H9 (cell line): Measurements from ENCODE around the gene CDH26. TPM values are rescaled to one million over a fixed set of nuclear protein-coding genes. Genes with fewer than 3 reads are reported as not detected.

Experiments
- DNase-seq: peaks from one replicate; pipeline ENCODE4 v3.0.0-alpha.2; 2017
- H2AFZ ChIP-seq: one replicate; pipeline ENCODE4 v1.6.1; 2013; ENCODE audit warnings: mild to moderate bottlenecking, low read length, control low read depth, moderate library complexity
- H2AK5ac ChIP-seq: 2 replicates; pipeline ENCODE4 v1.6.1; 2013; ENCODE audit warnings: low read length, control low read depth, mixed read lengths; ENCODE audit not compliant: insufficient read length
- H2BK120ac ChIP-seq: one replicate; pipeline ENCODE4 v1.6.1; 2013; ENCODE audit warnings: low read depth, mild to moderate bottlenecking, low read length, control low read depth, inconsistent platforms; ENCODE audit not compliant: poor library complexity, severe bottlenecking
- H2BK12ac ChIP-seq: 2 replicates; pipeline ENCODE4 v1.6.1; 2013; ENCODE audit warnings: low read length, control low read depth, mixed read lengths, low read depth; ENCODE audit not compliant: insufficient read length
- H2BK15ac ChIP-seq: 2 replicates; pipeline ENCODE4 v1.6.1; 2013; ENCODE audit warnings: low read depth, low read length, control low read depth
- H2BK20ac ChIP-seq: one replicate; pipeline ENCODE4 v1.6.1; 2013; ENCODE audit warnings: low read depth, mild to moderate bottlenecking, low read length, control low read depth, inconsistent platforms; ENCODE audit not compliant: poor library complexity, severe bottlenecking
- H2BK5ac ChIP-seq: 2 replicates; pipeline ENCODE4 v1.6.1; 2013; ENCODE audit warnings: low read length, control low read depth, mixed read lengths; ENCODE audit not compliant: insufficient read length
- H3K14ac ChIP-seq: 2 replicates; pipeline ENCODE4 v1.6.1; 2013; ENCODE audit warnings: low read length, control low read depth; ENCODE audit not compliant: insufficient read depth
- H3K18ac ChIP-seq: 2 replicates; pipeline ENCODE4 v1.6.1; 2013; ENCODE audit warnings: low read depth, mild to moderate bottlenecking, mixed read lengths, low read length, control low read depth; ENCODE audit not compliant: insufficient read length
- H3K23ac ChIP-seq: 2 replicates; pipeline ENCODE4 v1.6.1; 2013; ENCODE audit warnings: low read length, control low read depth, mixed read lengths, low read depth; ENCODE audit not compliant: insufficient read length
- H3K23me2 ChIP-seq: 2 replicates; pipeline ENCODE4 v1.6.1; 2013; ENCODE audit warnings: low read depth, mild to moderate bottlenecking, mixed read lengths, low read length, control low read depth; ENCODE audit not compliant: insufficient read length, poor library complexity, severe bottlenecking
- H3K27ac ChIP-seq: 2 replicates; pipeline ENCODE4 v1.5.1; 2013; ENCODE audit warnings: low read length, control low read depth, mixed read lengths, low read depth; ENCODE audit not compliant: insufficient read length
- H3K27me3 ChIP-seq: 2 replicates; pipeline ENCODE4 v1.6.1; 2013; ENCODE audit warnings: low read length, control low read depth, inconsistent platforms; ENCODE audit not compliant: insufficient read depth
- H3K4ac ChIP-seq: 2 replicates; pipeline ENCODE4 v1.6.1; 2013; ENCODE audit warnings: low read depth, mild to moderate bottlenecking, control low read depth, inconsistent platforms, low read length, moderate library complexity
- H3K4me1 ChIP-seq: 2 replicates; pipeline ENCODE4 v1.6.1; 2013; ENCODE audit warnings: low read length, control low read depth, inconsistent platforms; ENCODE audit not compliant: insufficient read depth
- H3K4me2 ChIP-seq: 2 replicates; pipeline ENCODE4 v1.6.1; 2013; ENCODE audit warnings: low read length, control low read depth, mixed read lengths; ENCODE audit not compliant: insufficient read length, insufficient read depth
- H3K56ac ChIP-seq: 2 replicates; pipeline ENCODE4 v1.6.1; 2013; ENCODE audit warnings: low read depth, mild to moderate bottlenecking, mixed read lengths, low read length, control low read depth; ENCODE audit not compliant: insufficient read length
- H3K79me1 ChIP-seq: 2 replicates; pipeline ENCODE4 v1.6.1; 2013; ENCODE audit warnings: low read depth, mild to moderate bottlenecking, moderate library complexity, low read length, control low read depth, inconsistent platforms; ENCODE audit not compliant: insufficient read depth, poor library complexity, severe bottlenecking
- H3K79me2 ChIP-seq: 2 replicates; pipeline ENCODE4 v1.6.1; 2013; ENCODE audit warnings: low read length, control low read depth, inconsistent platforms; ENCODE audit not compliant: insufficient read depth
- H3K9ac ChIP-seq: 2 replicates; pipeline ENCODE4 v1.6.1; 2013; ENCODE audit warnings: low read length, control low read depth, mixed read lengths; ENCODE audit not compliant: insufficient read length; ENCODE audit errors: extremely low read depth
- H3K9me3 ChIP-seq: one replicate; pipeline ENCODE4 v1.6.1; 2013; ENCODE audit warnings: low read depth, low read length, inconsistent platforms; ENCODE audit not compliant: control insufficient read depth
- H3T11ph ChIP-seq: one replicate; pipeline ENCODE4 v1.6.1; 2013; ENCODE audit warnings: mild to moderate bottlenecking, low read length, control low read depth, inconsistent platforms
- H4K20me1 ChIP-seq: one replicate; pipeline ENCODE4 v1.6.1; 2013; ENCODE audit not compliant: control insufficient read depth, insufficient read length, insufficient read depth
- H4K5ac ChIP-seq: 2 replicates; pipeline ENCODE4 v1.6.1; 2013; ENCODE audit warnings: low read depth, mild to moderate bottlenecking, mixed read lengths, low read length, control low read depth; ENCODE audit not compliant: insufficient read length
- H4K8ac ChIP-seq: replicated peaks from 2 replicates; pipeline ENCODE4 v1.6.1; 2013; ENCODE audit warnings: low read length, control low read depth, mixed read lengths, low read depth; ENCODE audit not compliant: insufficient read length
- H4K91ac ChIP-seq: 2 replicates; pipeline ENCODE4 v1.6.1; 2013; ENCODE audit warnings: low read depth, mild to moderate bottlenecking, moderate library complexity, mixed read lengths, low read length, control low read depth; ENCODE audit not compliant: insufficient read length
- H3K27ac Mint-ChIP-seq, 3 experiments: 2 replicates in 2 of 3; 3 replicates in 1 of 3; pipeline ENCODE4 v1.8.0; 2020 to 2021; ENCODE audit warnings: mixed read lengths in 3 of 3, mild to moderate bottlenecking in 1 of 3, moderate library complexity in 1 of 3
- H3K27me3 Mint-ChIP-seq: 2 replicates; pipeline ENCODE4 v1.8.0; 2021; ENCODE audit warnings: low read depth, mild to moderate bottlenecking, moderate library complexity, mixed read lengths
- H3K36me3 Mint-ChIP-seq, 3 experiments: 2 replicates in 2 of 3; 3 replicates in 1 of 3; pipeline ENCODE4 v1.8.0; 2020 to 2021; ENCODE audit warnings: low read depth in 3 of 3, mixed read lengths in 3 of 3; ENCODE audit not compliant: insufficient read depth in 1 of 3
- H3K4me1 Mint-ChIP-seq, 2 experiments: 2 replicates each; pipeline ENCODE4 v1.8.0; 2020; ENCODE audit warnings: mixed read lengths in 2 of 2
- H3K4me3 Mint-ChIP-seq, 2 experiments: 2 replicates in 1 of 2; 3 replicates in 1 of 2; pipeline ENCODE4 v1.8.0; 2020 to 2021; ENCODE audit warnings: mild to moderate bottlenecking in 2 of 2, mixed read lengths in 2 of 2, moderate library complexity in 1 of 2
- H3K9me3 Mint-ChIP-seq, 2 experiments: 2 replicates in 1 of 2; 3 replicates in 1 of 2; pipeline ENCODE4 v1.8.0; 2020; ENCODE audit warnings: mild to moderate bottlenecking in 2 of 2, mixed read lengths in 2 of 2, moderate library complexity in 1 of 2
- CTCF ChIP-seq: fragments of 200-600 bp; sonication (generic); conservative IDR thresholded peaks from 3 replicates; pipeline ENCODE4 v1.8.0; 2021; ENCODE audit warnings: antibody characterized with exemption, mild to moderate bottlenecking
- WGBS: extraction: QIAGEN DNeasy Blood & Tissue Kit; methylation state at CpG from one replicate; pipeline ENCODE4 v1.1.7; 2013; ENCODE audit warnings: missing lambda C conversion rate, low lambda C conversion rate, mixed read lengths; ENCODE audit not compliant: insufficient read length; ENCODE audit errors: extremely low coverage; 5-methylcytosine and 5-hydroxymethylcytosine counted together
- total RNA-seq: library from RNA; stranded (reverse); gene quantifications from 2 replicates; pipeline ENCODE4 v1.2.1, GENCODE V29; 2021

Gene CDH26
- total RNA-seq, 1 experiment from 2014 or later = 0.79 TPM

DNA sequence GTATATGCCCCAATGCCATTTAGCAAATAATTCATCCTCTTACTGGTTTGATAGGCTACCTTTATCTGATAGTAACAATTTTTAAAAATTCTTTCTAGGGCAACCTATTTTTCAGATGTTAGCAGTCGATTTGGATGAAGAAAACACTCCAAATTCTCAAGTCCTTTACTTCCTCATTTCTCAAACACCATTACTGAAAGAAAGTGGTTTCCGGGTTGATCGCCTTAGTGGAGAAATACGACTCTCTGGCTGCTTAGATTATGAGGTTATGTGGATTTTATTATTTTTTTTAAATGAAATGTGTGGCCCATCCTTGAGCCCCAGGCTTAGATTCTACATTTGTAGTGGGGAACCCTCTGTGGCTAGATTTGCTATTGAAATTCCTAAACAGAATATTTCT is 26.3 kb downstream of the CDH26 start:
- no peaks in the 10 kb centered on the region for H3K9me3 Mint-ChIP-seq
- H3K4me2 ChIP-seq = no peak overlapping the region
- no peak overlapping the region for H3K4ac ChIP-seq
- no CpG with 5 or more reads among the region's 4 CpGs for WGBS
- H3K36me3 Mint-ChIP-seq = peaks cover 0 to 2% (median 0%) of the 10 kb centered on the region in 3 experiments; a peak in 2 of 7 replicates
- H4K8ac ChIP-seq = no peak overlapping the region
- H2AFZ ChIP-seq = no peak overlapping the region
- no peaks in the 10 kb centered on the region; the same call in 1 of the 2 replicates for H3K27me3 ChIP-seq
- peaks cover 13 to 18% of the 10 kb centered on the region in 2 experiments for H3K4me1 Mint-ChIP-seq
- no peak overlapping the region for H3K9ac ChIP-seq
- no peak overlapping the region for H3T11ph ChIP-seq
- H3K27me3 Mint-ChIP-seq = no peaks in the 10 kb centered on the region
- no peaks in the 10 kb centered on the region for H4K20me1 ChIP-seq
- no peak overlapping the region for H4K91ac ChIP-seq
- H2BK15ac ChIP-seq = no peak overlapping the region
- no peak overlapping the region for H2BK5ac ChIP-seq
- H3K14ac ChIP-seq = no peak overlapping the region
- H2BK120ac ChIP-seq = no peak overlapping the region
- H2BK20ac ChIP-seq = no peak overlapping the region
- H2AK5ac ChIP-seq = no peak overlapping the region
- H3K79me2 ChIP-seq = no peaks in the 10 kb centered on the region
- no peaks in the 10 kb centered on the region for H3K9me3 ChIP-seq
- H3K18ac ChIP-seq = no peak overlapping the region
- H3K23ac ChIP-seq = no peak overlapping the region
- TF ChIP-seq CTCF = no peak
- no peaks in the 10 kb centered on the region for H3K79me1 ChIP-seq
- no peak overlapping the region for H3K27ac Mint-ChIP-seq
- no peak overlapping the region for H3K56ac ChIP-seq
- no peaks in the 10 kb centered on the region for H3K23me2 ChIP-seq
- no peaks in the 10 kb centered on the region for H3K4me1 ChIP-seq
- no peak overlapping the region for H3K27ac ChIP-seq
- H3K4me3 Mint-ChIP-seq = no peak overlapping the region
- H2BK12ac ChIP-seq = no peak overlapping the region
- DNase-seq = no peak
- H4K5ac ChIP-seq = no peak overlapping the region
